Fibroblast of skin of scalp (primary cell): ENCODE measurements around the gene CASS4.
"Not testable (repeated sequence)": the region's sequence is repeated elsewhere in the genome, so short reads cannot be mapped to it uniquely, and the experiment has no call there.

Experiments used
- DNase-seq: peaks from one replicate; pipeline ENCODE4 v3.0.0-alpha.2; 2013

Gene CASS4

GRCh38 chr20:56392881-56393482, 19.1 kb upstream of the CASS4 start:
- DNase-seq, result no peak

DNA sequence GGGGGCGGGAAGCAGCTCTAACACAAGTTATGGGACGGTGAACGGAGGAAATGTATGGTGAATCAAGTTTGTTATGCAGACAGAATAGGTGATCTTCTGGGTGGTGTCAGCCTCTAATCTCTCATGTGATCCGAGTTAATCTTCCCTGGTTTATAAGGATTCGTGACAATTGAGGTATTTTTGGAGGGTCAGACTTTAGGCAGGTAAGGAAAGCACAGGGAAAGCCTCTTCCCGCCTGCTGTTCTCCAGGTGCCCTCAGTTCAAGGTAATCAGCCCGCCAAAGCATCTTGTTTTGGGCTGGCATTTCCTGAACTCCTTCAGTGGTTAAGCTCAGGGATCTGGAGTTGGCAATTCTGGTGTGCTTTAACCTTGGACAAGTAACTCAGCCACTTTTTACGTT, 18.4 kb upstream of the CASS4 start:
- no peak for DNase-seq

GRCh38 chr20:56395166-56395565, 16.9 kb upstream of the CASS4 start:
- no peak for DNase-seq

- DNase-seq, result peak; percentile 71
These were observed 11.9 kb upstream of the CASS4 start for GRCh38 chr20:56400001-56400640.

GRCh38 chr20:56403465-56403864, 8.6 kb upstream of the CASS4 start:
- DNase-seq, result no peak

GRCh38 chr20:56405356-56405755, 6.7 kb upstream of the CASS4 start:
- DNase-seq, result not testable (repeated sequence)

DNA sequence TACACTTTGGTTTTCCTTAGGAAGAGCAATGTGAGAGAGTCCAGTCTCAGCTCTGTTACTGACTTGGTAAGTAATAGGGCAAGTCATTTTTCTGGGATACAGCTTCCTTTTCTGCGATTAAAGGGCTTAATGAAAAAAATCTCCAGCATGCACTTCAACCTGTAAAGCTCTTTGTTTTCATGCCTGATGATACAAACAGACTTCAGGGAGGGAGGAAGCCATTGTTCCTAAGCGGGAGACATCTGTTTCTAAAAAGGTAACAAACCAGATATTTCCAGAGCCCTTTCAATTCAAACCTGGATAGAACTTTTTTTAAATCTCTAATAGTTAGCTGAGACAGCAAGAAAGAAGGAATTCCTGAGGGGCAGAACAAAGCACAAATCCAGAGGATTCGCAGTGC, 5.2 kb upstream of the CASS4 start:
- DNase-seq, result no peak

- no peak for DNase-seq
These were observed 2.5 kb upstream of the CASS4 start for GRCh38 chr20:56409521-56409920.

DNA sequence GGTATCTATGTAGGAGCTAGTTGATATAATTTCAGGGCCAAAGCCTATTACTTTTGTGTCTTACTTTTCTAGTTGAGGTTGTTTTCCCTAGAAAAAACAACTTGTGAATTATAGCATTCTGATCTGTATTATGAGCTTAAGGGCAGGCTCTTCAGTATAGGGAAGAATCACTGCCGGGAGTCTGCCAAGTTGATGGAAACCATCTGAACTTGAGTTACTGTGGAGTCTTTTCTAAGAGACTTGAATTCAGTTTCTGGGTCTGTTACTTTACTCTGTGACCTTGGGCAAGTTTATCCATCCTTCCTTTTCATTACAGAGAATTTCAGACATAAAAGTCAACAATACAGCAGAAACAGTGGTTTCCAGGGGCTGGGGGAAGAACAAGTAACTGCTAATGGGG, 2.1 kb upstream of the CASS4 start:
- no peak for DNase-seq

DNA sequence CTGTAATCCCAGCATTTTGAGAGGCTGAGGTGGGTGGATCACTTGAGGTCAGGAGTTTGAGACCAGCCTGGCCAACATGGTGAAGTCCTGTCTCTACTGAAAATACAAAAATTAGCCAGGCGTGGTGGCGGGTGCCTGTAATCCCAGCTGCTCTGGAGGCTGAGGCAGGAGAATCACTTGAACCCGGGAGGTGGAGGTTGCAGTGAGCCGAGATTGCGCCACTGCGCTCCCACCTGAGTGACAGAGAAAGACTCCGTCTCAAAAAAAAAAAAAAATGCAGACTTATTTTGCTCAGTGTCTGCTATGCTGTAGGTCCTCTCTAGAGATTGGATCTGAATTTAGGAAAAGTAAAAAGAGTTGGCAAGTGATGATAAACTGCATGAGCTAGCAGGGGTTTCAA, 773 bp upstream of the CASS4 start:
- DNase-seq, result not testable (repeated sequence)

DNA sequence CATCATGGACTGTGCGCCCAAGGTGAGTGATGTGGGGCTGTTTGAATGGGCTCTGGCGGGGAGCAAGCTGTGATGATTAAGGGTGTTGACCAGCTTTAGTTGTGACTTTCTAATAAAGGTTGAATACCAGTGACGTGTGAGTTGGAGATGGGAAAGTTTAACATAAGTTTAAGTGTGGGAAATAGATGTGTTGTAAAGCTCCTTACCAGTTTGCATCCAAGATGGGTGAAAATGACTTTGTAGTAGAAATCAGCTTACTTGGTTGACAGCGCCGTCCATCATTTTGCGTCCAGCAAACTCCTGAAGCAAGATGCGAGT, 372 bp downstream of the CASS4 start:
- DNase-seq, result no peak

GRCh38 chr20:56412949-56413348, 889 bp downstream of the CASS4 start:
- DNase-seq, result no peak

DNA sequence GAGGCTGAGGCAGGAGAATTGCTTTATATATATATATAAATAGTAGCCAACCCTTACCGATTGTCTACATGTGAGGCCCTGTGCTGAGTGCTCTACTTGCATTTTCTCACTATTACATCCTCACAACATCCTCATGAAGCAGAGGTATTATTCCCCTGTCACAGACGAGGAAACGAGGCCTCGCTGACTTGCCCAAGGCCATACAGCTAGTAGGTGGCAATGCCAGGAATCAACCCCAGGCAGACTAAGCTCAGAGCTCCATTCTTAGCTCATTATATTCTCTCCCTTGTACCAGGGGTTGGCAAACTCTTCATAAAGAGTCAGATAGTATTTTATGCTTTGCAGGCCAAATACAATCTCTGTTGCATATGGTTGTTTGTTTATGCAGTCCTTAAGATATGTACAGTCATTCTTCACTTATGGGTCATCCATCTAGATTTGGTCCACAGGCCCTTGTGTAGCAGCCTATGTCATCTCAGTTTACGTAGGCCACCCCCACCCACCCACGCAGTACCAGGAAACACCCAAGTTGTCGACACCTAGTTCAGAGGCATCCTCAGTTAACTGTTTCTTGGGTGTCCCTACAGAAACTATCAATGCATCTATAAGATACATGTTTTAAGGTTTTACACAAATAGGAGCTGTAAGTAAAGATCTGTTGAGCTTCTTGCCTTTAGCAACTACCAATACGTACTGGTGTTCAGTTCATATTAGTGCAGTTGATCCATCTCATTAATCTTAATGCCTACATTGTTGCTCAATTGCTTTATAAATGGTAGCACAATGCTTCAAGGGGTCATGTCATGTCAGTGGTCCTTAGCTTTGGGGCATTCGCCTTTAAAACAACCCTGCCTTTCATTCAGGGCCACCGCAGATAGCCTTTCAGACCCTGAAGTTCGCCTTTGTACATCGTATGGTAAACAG, 3.0 kb downstream of the CASS4 start:
- DNase-seq, result peak; percentile 60

- DNase-seq, result no peak
These were observed 5.3 kb downstream of the CASS4 start for GRCh38 chr20:56417402-56417801.

- no peak for DNase-seq
These were observed 5.9 kb downstream of the CASS4 start for GRCh38 chr20:56417911-56418310.

- DNase-seq, result no peak
These were observed 6.4 kb downstream of the CASS4 start for GRCh38 chr20:56418385-56418861.

DNA sequence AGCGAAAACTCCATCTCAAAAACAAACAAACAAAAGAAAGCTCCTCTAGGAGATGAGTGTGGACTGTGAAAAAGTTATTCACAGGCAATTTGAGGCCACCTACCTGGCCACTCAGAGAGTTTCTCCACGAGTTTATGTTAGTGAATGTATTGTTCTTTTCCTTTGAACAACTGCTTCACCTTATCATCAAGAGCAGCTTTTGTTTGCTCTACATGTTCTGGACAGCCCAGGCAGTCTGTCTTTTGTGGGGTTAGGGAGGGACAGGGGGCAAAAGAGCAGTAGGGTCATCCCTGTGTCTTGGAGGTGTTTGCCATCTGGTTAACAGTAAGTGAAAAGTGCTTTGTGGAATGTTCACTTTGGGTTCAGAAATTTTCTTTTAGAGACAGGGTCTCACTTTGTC, 8.0 kb downstream of the CASS4 start:
- no peak for DNase-seq

- DNase-seq, result no peak
These were observed 9.1 kb downstream of the CASS4 start for GRCh38 chr20:56420940-56421688.

DNA sequence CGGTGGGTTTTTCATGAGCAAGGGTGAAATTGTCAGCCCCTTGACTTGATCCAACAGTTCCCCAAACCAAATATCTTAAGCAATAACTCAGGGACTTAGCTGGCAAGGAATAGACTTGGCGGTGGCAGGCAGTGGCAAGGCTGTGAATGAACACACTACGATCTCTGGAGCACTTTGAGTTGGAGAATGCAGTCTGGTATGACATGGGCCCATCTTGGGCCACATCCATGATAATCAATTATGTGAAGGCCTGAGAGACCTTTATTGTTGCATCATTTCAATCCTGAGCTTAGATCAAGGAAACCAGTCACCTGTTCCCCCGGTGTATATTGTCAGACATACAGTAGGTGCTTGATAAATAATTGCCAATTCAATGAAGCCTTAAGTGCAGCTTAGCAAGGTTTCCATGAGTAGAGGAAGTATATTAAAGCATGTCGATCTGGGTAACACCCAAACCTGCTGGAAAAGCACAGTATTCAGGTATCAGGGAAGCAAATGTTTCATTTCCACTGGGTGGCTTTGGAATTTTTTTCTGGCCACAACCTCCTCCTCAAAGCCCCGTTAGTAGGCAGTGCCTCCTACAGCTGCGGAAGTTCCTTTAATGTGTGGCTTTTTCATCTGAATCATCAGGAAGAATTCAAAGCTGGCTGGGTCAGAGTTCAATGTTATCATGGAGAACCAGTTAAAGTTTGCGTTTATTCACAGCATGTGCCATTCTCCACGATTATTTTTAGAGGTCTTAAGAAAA, 10.2 kb downstream of the CASS4 start:
- peak; percentile 76 for DNase-seq

- no peak for DNase-seq
These were observed 10.7 kb downstream of the CASS4 start for GRCh38 chr20:56422824-56423189.

- no peak for DNase-seq
These were observed 11.2 kb downstream of the CASS4 start for GRCh38 chr20:56423211-56423610.

DNA sequence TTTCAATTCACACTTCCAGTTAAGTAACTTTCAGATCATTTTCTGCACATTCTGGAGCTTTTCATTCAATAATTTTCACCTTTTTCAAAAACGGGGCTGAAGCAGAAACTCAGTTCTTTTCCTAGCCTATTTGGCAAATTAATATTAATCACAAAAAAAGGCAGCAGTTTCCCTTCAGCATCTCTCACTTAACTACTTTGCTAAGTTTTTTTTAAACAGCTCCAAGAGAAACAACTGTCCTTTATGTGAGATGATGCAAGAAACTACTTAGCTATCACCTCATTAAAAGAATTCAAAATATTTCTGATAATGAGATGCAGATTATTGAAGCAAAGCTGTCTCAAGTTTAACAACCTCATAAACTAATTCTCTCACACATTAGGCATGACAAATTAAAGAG, 11.8 kb downstream of the CASS4 start:
- no peak for DNase-seq
